ENCODE measurements around the gene AVPR2. TPM values are rescaled to one million over a fixed set of nuclear protein-coding genes. Genes with fewer than 3 reads are reported as not detected.

The AVPR2 gene
- total RNA-seq, 1 donor from 2014 or later: not detected

- no peak for DNase-seq (ENCODE audit: low spot score, unreplicated experiment)
- no peak for TF ChIP-seq CTCF (IDR thresholded peaks at IDR 0.05; ENCODE audit: unreplicated experiment)
- peaks cover 16% of the 10 kb centered on the region for H3K9me3 Mint-ChIP-seq (ENCODE audit: low read depth)
- no peak overlapping the region for H3K27ac Mint-ChIP-seq
- H3K27me3 Mint-ChIP-seq: peaks cover 8% of the 10 kb centered on the region
- no peak overlapping the region for H3K4me3 Mint-ChIP-seq (ENCODE audit: low read depth)
- H3K4me1 Mint-ChIP-seq (ENCODE audit: low read depth): no peaks in the 10 kb centered on the region
- H3K36me3 Mint-ChIP-seq (ENCODE audit: insufficient read depth): peaks cover 2% of the 10 kb centered on the region
Observed at GRCh38 chrX:153902385-153902784, 2.1 kb upstream of the AVPR2 start.

GRCh38 chrX:153903238-153903980 lies 1.1 kb upstream of the AVPR2 start:
- no peak for TF ChIP-seq CTCF (IDR thresholded peaks at IDR 0.05; ENCODE audit: unreplicated experiment)
- H3K9me3 Mint-ChIP-seq (ENCODE audit: low read depth): peaks cover 11% of the 10 kb centered on the region
- no peak overlapping the region for H3K27ac Mint-ChIP-seq
- no peak overlapping the region for H3K4me3 Mint-ChIP-seq (ENCODE audit: low read depth)
- peaks cover 2% of the 10 kb centered on the region for H3K36me3 Mint-ChIP-seq (ENCODE audit: insufficient read depth)
- DNase-seq (ENCODE audit: low spot score, unreplicated experiment): no peak
- peaks cover 8% of the 10 kb centered on the region for H3K27me3 Mint-ChIP-seq
- H3K4me1 Mint-ChIP-seq (ENCODE audit: low read depth): no peaks in the 10 kb centered on the region

- DNase-seq (ENCODE audit: low spot score, unreplicated experiment): no peak
- no peak for TF ChIP-seq CTCF (IDR thresholded peaks at IDR 0.05; ENCODE audit: unreplicated experiment)
- Mint-ChIP-seq H3K27me3 (peaks cover 8% of the 10 kb centered on the region), H3K36me3 (ENCODE audit: insufficient read depth) (peaks cover 2% of the 10 kb centered on the region), H3K9me3 (ENCODE audit: low read depth) (peaks cover 4% of the 10 kb centered on the region), H3K4me1 (ENCODE audit: low read depth) (no peaks in the 10 kb centered on the region), H3K27ac (no peak overlapping the region), H3K4me3 (ENCODE audit: low read depth) (no peak overlapping the region)
Observed at GRCh38 chrX:153905481-153906095, 1.1 kb downstream of the AVPR2 start.

GRCh38 chrX:153906126-153906917 lies 1.8 kb downstream of the AVPR2 start:
- DNase-seq (ENCODE audit: low spot score, unreplicated experiment): no peak
- Mint-ChIP-seq H3K4me3 (ENCODE audit: low read depth) (no peak overlapping the region), H3K4me1 (ENCODE audit: low read depth) (no peaks in the 10 kb centered on the region), H3K9me3 (ENCODE audit: low read depth) (peaks cover 4% of the 10 kb centered on the region), H3K27me3 (peaks cover 8% of the 10 kb centered on the region), H3K36me3 (ENCODE audit: insufficient read depth) (peaks cover 2% of the 10 kb centered on the region), H3K27ac (no peak overlapping the region)
- no peak for TF ChIP-seq CTCF (IDR thresholded peaks at IDR 0.05; ENCODE audit: unreplicated experiment)

- Mint-ChIP-seq H3K4me3 (ENCODE audit: low read depth) (no peak overlapping the region), H3K9me3 (ENCODE audit: low read depth) (peaks cover 8% of the 10 kb centered on the region), H3K36me3 (ENCODE audit: insufficient read depth) (peaks cover 2% of the 10 kb centered on the region), H3K27ac (no peak overlapping the region), H3K4me1 (ENCODE audit: low read depth) (no peaks in the 10 kb centered on the region), H3K27me3 (peaks cover 4% of the 10 kb centered on the region)
- DNase-seq (ENCODE audit: low spot score, unreplicated experiment): no peak
- no peak for TF ChIP-seq CTCF (IDR thresholded peaks at IDR 0.05; ENCODE audit: unreplicated experiment)
Observed at GRCh38 chrX:153907456-153907855, 3.0 kb downstream of the AVPR2 start.

Measured in progenitor cell of endocrine pancreas (in vitro differentiated cells).